H1 (cell line): ENCODE measurements around the gene RIPOR2. TPM values are rescaled to one million over a fixed set of nuclear protein-coding genes. Genes with fewer than 3 reads are reported as not detected.

Source experiments
- CHD2 ChIP-seq: IDR thresholded peaks from 2 replicates; pipeline ENCODE4 v1.6.1; 2012; ENCODE audit warnings: low read length, improper control_type of control experiment
- FOSL1 ChIP-seq: IDR thresholded peaks from 2 replicates; pipeline ENCODE4 v1.6.1; 2011; ENCODE audit warnings: mild to moderate bottlenecking, low read depth, low read length, moderate library complexity; ENCODE audit not compliant: insufficient read depth
- JUND ChIP-seq: IDR thresholded peaks from 2 replicates; pipeline ENCODE4 v1.6.1; 2011; ENCODE audit warnings: mild to moderate bottlenecking, improper control_type of control experiment, low read length
- MAFK ChIP-seq: IDR thresholded peaks from 2 replicates; pipeline ENCODE4 v1.6.1; 2012; ENCODE audit warnings: low read depth, mild to moderate bottlenecking, improper control_type of control experiment, low read length
- NRF1 ChIP-seq: IDR thresholded peaks from 2 replicates; pipeline ENCODE4 v1.6.1; 2011; ENCODE audit warnings: mild to moderate bottlenecking, low read depth, low read length, improper control_type of control experiment
- SUZ12 ChIP-seq: fragments of 200-600 bp; sonication (generic); IDR thresholded peaks from 2 replicates; pipeline ENCODE4 v1.6.1; 2012; ENCODE audit warnings: mild to moderate bottlenecking, inconsistent platforms, low read length, moderate library complexity, mixed read lengths
- ZNF274 ChIP-seq: IDR thresholded peaks from 2 replicates; pipeline ENCODE4 v1.7.0; 2012; ENCODE audit warnings: low read length, borderline replicate concordance; ENCODE audit errors: extremely low read depth
- polyA plus RNA-seq, 7 experiments: library from polyadenylated mRNA; depleted of rRNA in 3 of 7; stranded (reverse) in 5 of 7; unstranded in 2 of 7; fragments of >200 nt in 5 of 7; fragments of 200-250 nt in 2 of 7; gene quantifications; 1 replicate in 5 of 7; 2 replicates in 1 of 7; 4 replicates in 1 of 7; pipeline versions ENCODE4 v1.2.1 to v1.2.3, GENCODE V29; 2011 to 2013; ENCODE audit warnings: missing spikeins in 2 of 7, mixed read lengths in 2 of 7
- total RNA-seq: library from RNA; stranded (reverse); fragmentation: NEBNext Ultra II Directional; extraction: Animal tissue kit (Norgen Biotek cat#: 25700); gene quantifications from 2 replicates; pipeline ENCODE4 v1.2.1, GENCODE V29; 2021
- TF ChIP-seq, protein P1 (sequence below): IDR thresholded peaks from 2 replicates; pipeline ENCODE4 v1.6.1; 2012; ENCODE audit warnings: inconsistent platforms

RIPOR2 gene
- total and polyA plus RNA-seq, 2 of the 8 experiments (the other 6 are each of a cell fraction or from before 2014, with no cell fraction given), result 16.7 to 45.6 TPM

DNA sequence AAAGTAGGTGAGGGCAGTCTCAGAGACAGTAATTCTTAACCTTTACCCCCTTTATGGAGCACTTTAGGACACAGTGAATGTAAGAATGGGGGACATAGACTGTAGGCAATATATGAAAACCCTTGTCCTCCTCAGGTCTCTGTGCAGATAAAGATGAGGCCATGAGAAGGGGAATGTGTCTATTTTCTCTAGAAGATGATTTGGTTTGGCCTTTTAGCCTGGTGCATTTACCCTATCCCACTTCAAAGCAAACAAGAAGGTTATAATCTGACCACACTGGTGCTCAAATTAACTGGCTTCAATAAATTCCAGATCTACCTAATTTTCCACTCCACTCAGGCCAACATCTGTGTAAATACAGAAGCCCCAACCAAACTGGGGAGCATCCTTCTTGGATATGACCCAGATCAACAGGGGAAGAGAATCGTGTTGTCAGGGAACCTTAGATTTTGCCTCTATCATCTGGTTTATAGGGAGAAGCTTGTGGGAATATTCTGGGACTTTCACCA, 42.4 kb downstream of the RIPOR2 start (continued):
- TF ChIP-seq SUZ12 (no peak), ZNF274 (no peak), JUND (no peak), FOSL1 (no peak), CHD2 (no peak), NRF1 (no peak), MAFK (no peak)
- TF ChIP-seq, protein P1, sequence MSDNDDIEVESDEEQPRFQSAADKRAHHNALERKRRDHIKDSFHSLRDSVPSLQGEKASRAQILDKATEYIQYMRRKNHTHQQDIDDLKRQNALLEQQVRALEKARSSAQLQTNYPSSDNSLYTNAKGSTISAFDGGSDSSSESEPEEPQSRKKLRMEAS, result no peak
